K562 (cell line): Measurements from ENCODE around the gene RAB3GAP1.

ENCODE experiments used
- CTCF ChIP-seq, 3 experiments: IDR thresholded peaks in 2 of 3; conservative IDR thresholded peaks in 1 of 3; 2 replicates each; pipeline ENCODE4 v1.5.1; 2011 to 2012; ENCODE audit warnings: low read length in 3 of 3, mild to moderate bottlenecking in 3 of 3, control low read depth in 2 of 3, improper control_type of control experiment in 1 of 3, inconsistent platforms in 1 of 3, low read depth in 1 of 3, mixed read lengths in 1 of 3, moderate library complexity in 1 of 3; ENCODE audit not compliant: insufficient read depth in 2 of 3
- FOXJ3 ChIP-seq: sonication (generic); formaldehyde crosslinking; IDR thresholded peaks from 2 replicates; pipeline ENCODE4 v1.4.0; 2020; ENCODE audit warnings: mild to moderate bottlenecking, missing genetic modification reagents
- GABPA ChIP-seq: fragments of 200-800 bp; sonication (Bioruptor generic); conservative IDR thresholded peaks from 2 replicates; pipeline ENCODE4 v1.6.1; 2016; ENCODE audit warnings: low read depth, missing genetic modification characterization, missing compliant biosample characterization
- MYC ChIP-seq, 2 experiments: fragments of 250-450 bp in 1 of 2; sonication (Bioruptor Pico) in 1 of 2; IDR thresholded peaks; 2 replicates each; pipeline versions ENCODE4 v1.5.1 to v1.6.1; 2012 to 2021; ENCODE audit warnings: low read depth in 2 of 2, borderline replicate concordance in 1 of 2, improper control_type of control experiment in 1 of 2, low read length in 1 of 2, mild to moderate bottlenecking in 1 of 2, moderate library complexity in 1 of 2

- TF ChIP-seq GABPA (tag) (no peak), CTCF (IDR thresholded peaks at IDR 0.05 in 2 of 3, conservative IDR thresholded peaks at IDR 0.05 in 1 of 3; ENCODE audit: insufficient read depth in 2 of 3, low read depth in 1 of 3, low read length in 3 of 3) (no peak), MYC (IDR thresholded peaks at IDR 0.05; ENCODE audit: low read depth, low read length) (no peak), MYC (CRISPR knock-in tag; IDR thresholded peaks at IDR 0.05; ENCODE audit: borderline replicate concordance, low read depth) (no peak), FOXJ3 (no peak)
These were observed 138.7 kb downstream of the RAB3GAP1 start for GRCh38 chr2:135190799-135191198.
